Neural progenitor cell (in vitro differentiated cells): ENCODE results near the gene GATA2. TPM values are rescaled to one million over a fixed set of nuclear protein-coding genes. Genes with fewer than 3 reads are reported as not detected.

Experiments
- DNase-seq: peaks from one replicate; pipeline ENCODE4 v3.0.0-alpha.2; 2016; ENCODE audit warnings: low spot score
- H2AFZ ChIP-seq: fragments of 200-600 bp; sonication (generic); replicated peaks from 2 replicates; pipeline ENCODE4 v1.6.1; 2016; ENCODE audit warnings: antibody characterized with exemption
- H3F3A ChIP-seq: fragments of 200-600 bp; sonication (generic); 2 replicates; pipeline ENCODE4 v1.6.1; 2016; ENCODE audit warnings: antibody characterized with exemption, low read depth
- H3K27ac ChIP-seq: fragments of 200-600 bp; sonication (generic); 2 replicates; pipeline ENCODE4 v1.5.1; 2016; ENCODE audit warnings: mild to moderate bottlenecking
- H3K27me3 ChIP-seq: fragments of 200-600 bp; sonication (generic); 2 replicates; pipeline ENCODE4 v1.6.1; 2016; ENCODE audit warnings: mild to moderate bottlenecking, moderate library complexity
- H3K36me3 ChIP-seq: fragments of 200-600 bp; sonication (generic); 2 replicates; pipeline ENCODE4 v1.5.1; 2016
- H3K4me1 ChIP-seq: fragments of 200-600 bp; sonication (generic); 2 replicates; pipeline ENCODE4 v1.6.1; 2016; ENCODE audit warnings: mixed run types
- H3K4me2 ChIP-seq: fragments of 200-600 bp; sonication (generic); 2 replicates; pipeline ENCODE4 v1.6.1; 2016
- H3K4me3 ChIP-seq: fragments of 200-600 bp; sonication (generic); 2 replicates; pipeline ENCODE4 v1.5.1; 2016
- H3K79me2 ChIP-seq: fragments of 200-600 bp; sonication (generic); 2 replicates; pipeline ENCODE4 v1.6.1; 2016; ENCODE audit warnings: low read depth
- H3K9ac ChIP-seq: fragments of 200-600 bp; sonication (generic); 2 replicates; pipeline ENCODE4 v1.6.1; 2016
- H3K9me3 ChIP-seq: fragments of 200-600 bp; sonication (generic); 2 replicates; pipeline ENCODE4 v1.5.1; 2016; ENCODE audit warnings: low read depth
- H4K20me1 ChIP-seq: fragments of 200-600 bp; sonication (generic); 2 replicates; pipeline ENCODE4 v1.6.1; 2016; ENCODE audit warnings: low read depth
- H3K27ac Mint-ChIP-seq: 3 replicates; pipeline ENCODE4 v1.8.0; 2021; ENCODE audit warnings: mixed read lengths
- H3K27me3 Mint-ChIP-seq: 2 replicates; pipeline ENCODE4 v1.8.0; 2022; ENCODE audit warnings: low read depth, mild to moderate bottlenecking, inconsistent platforms, moderate library complexity, mixed read lengths; ENCODE audit not compliant: insufficient read depth
- H3K36me3 Mint-ChIP-seq: 3 replicates; pipeline ENCODE4 v1.8.0; 2021; ENCODE audit warnings: mixed read lengths
- H3K4me1 Mint-ChIP-seq: 3 replicates; pipeline ENCODE4 v1.8.0; 2021; ENCODE audit warnings: mixed read lengths
- H3K4me3 Mint-ChIP-seq: 3 replicates; pipeline ENCODE4 v1.8.0; 2021; ENCODE audit warnings: mild to moderate bottlenecking, moderate library complexity, mixed read lengths
- H3K9me3 Mint-ChIP-seq: 3 replicates; pipeline ENCODE4 v1.8.0; 2020; ENCODE audit warnings: mixed read lengths
- CTCF ChIP-seq: fragments of 200-600 bp; sonication (generic); IDR thresholded peaks from 2 replicates; pipeline ENCODE4 v1.5.1; 2017; ENCODE audit warnings: antibody characterized with exemption, mild to moderate bottlenecking
- EZH2 ChIP-seq: fragments of 200-600 bp; sonication (generic); IDR thresholded peaks from 2 replicates; pipeline ENCODE4 v1.6.1; 2017; ENCODE audit warnings: antibody characterized with exemption, mild to moderate bottlenecking, moderate library complexity
- EZH2phosphoT487 ChIP-seq: fragments of 200-600 bp; sonication (generic); IDR thresholded peaks from 2 replicates; pipeline ENCODE4 v1.6.1; 2017; ENCODE audit warnings: antibody characterized with exemption
- total RNA-seq: library from RNA; depleted of rRNA; stranded (reverse); fragments of >200 nt; gene quantifications from 2 replicates; pipeline ENCODE4 v1.2.3, GENCODE V29; 2015; ENCODE audit warnings: low replicate concordance

Gene GATA2
- total RNA-seq, 1 donor from 2014 or later: not detected

- TF ChIP-seq EZH2: no peak
- TF ChIP-seq EZH2phosphoT487: no peak
- TF ChIP-seq CTCF: no peak
- H3K9me3 Mint-ChIP-seq: peaks cover 3% of the 10 kb centered on the region
- peaks cover 5% of the 10 kb centered on the region for H3K4me1 ChIP-seq
- H3K4me1 Mint-ChIP-seq: peaks cover 30% of the 10 kb centered on the region
- H3K9ac ChIP-seq: no peak overlapping the region
- H3K4me3 Mint-ChIP-seq: no peak overlapping the region
- no peaks in the 10 kb centered on the region for H3K36me3 ChIP-seq
- H3K27me3 Mint-ChIP-seq: peaks cover 22% of the 10 kb centered on the region
- no peak overlapping the region for H3K27ac Mint-ChIP-seq
- DNase-seq: no peak
- no peaks in the 10 kb centered on the region for H3K36me3 Mint-ChIP-seq
- no peak overlapping the region for H3K4me2 ChIP-seq
- H3K79me2 ChIP-seq: no peaks in the 10 kb centered on the region
- no peak overlapping the region for H3K27ac ChIP-seq
- peaks cover 26% of the 10 kb centered on the region for H3K27me3 ChIP-seq
- H2AFZ ChIP-seq: no peak overlapping the region
- no peaks in the 10 kb centered on the region for H3K9me3 ChIP-seq
- no peaks in the 10 kb centered on the region for H3F3A ChIP-seq
- no peak overlapping the region for H3K4me3 ChIP-seq
- no peaks in the 10 kb centered on the region for H4K20me1 ChIP-seq
Observed at GRCh38 chr3:128459461-128459820, 33.6 kb downstream of the GATA2 start.

GRCh38 chr3:128458746-128459460, 34.1 kb downstream of the GATA2 start:
- TF ChIP-seq CTCF (no peak), EZH2phosphoT487 (no peak), EZH2 (no peak)
- no peaks in the 10 kb centered on the region for H3K36me3 ChIP-seq
- no peak overlapping the region for H3K9ac ChIP-seq
- Mint-ChIP-seq H3K4me1 (peaks cover 30% of the 10 kb centered on the region), H3K27ac (peak overlapping the region; percentile 87), H3K4me3 (no peak overlapping the region), H3K36me3 (no peaks in the 10 kb centered on the region), H3K9me3 (peaks cover 3% of the 10 kb centered on the region), H3K27me3 (peaks cover 19% of the 10 kb centered on the region)
- H3K79me2 ChIP-seq: no peaks in the 10 kb centered on the region
- no peak overlapping the region for H3K4me3 ChIP-seq
- peak; percentile 17 for DNase-seq
- no peaks in the 10 kb centered on the region for H3K9me3 ChIP-seq
- no peak overlapping the region for H3K27ac ChIP-seq
- H3K4me2 ChIP-seq: no peak overlapping the region
- H3K4me1 ChIP-seq: peaks cover 5% of the 10 kb centered on the region
- H2AFZ ChIP-seq: no peak overlapping the region
- H4K20me1 ChIP-seq: no peaks in the 10 kb centered on the region
- peaks cover 22% of the 10 kb centered on the region for H3K27me3 ChIP-seq
- no peaks in the 10 kb centered on the region for H3F3A ChIP-seq

- H3K4me1 Mint-ChIP-seq: peaks cover 28% of the 10 kb centered on the region
- no peak overlapping the region for H3K27ac ChIP-seq
- no peaks in the 10 kb centered on the region for H3K9me3 ChIP-seq
- H3K4me2 ChIP-seq: no peak overlapping the region
- no peaks in the 10 kb centered on the region for H3K36me3 Mint-ChIP-seq
- no peaks in the 10 kb centered on the region for H3K36me3 ChIP-seq
- no peak for TF ChIP-seq EZH2
- TF ChIP-seq EZH2phosphoT487: no peak
- TF ChIP-seq CTCF: no peak
- peak overlapping the region; percentile 46 for H3K4me3 Mint-ChIP-seq
- H3K27me3 ChIP-seq: peaks cover 22% of the 10 kb centered on the region
- H3K9me3 Mint-ChIP-seq: peaks cover 3% of the 10 kb centered on the region
- no peak overlapping the region for H3K27ac Mint-ChIP-seq
- H3K4me1 ChIP-seq: peaks cover 5% of the 10 kb centered on the region
- no peak overlapping the region for H3K4me3 ChIP-seq
- no peak overlapping the region for H3K9ac ChIP-seq
- no peaks in the 10 kb centered on the region for H4K20me1 ChIP-seq
- H3K27me3 Mint-ChIP-seq: peaks cover 14% of the 10 kb centered on the region
- no peak for DNase-seq
- no peaks in the 10 kb centered on the region for H3K79me2 ChIP-seq
- H3F3A ChIP-seq: no peaks in the 10 kb centered on the region
- H2AFZ ChIP-seq: no peak overlapping the region
Observed at GRCh38 chr3:128457937-128458336, 35.1 kb downstream of the GATA2 start.
